MM.1S (cell line): ENCODE data around the gene CCNK.

Source experiments
- EZH2 ChIP-seq: fragments of 300-600 bp; sonication (generic); optimal IDR thresholded peaks from 2 replicates; pipeline ENCODE3; 2017; ENCODE audit warnings: low read depth, mild to moderate bottlenecking, antibody characterized with exemption, low read length, mixed read lengths
- EZH2phosphoT487 ChIP-seq: fragments of 300-600 bp; sonication (generic); IDR thresholded peaks from 2 replicates; pipeline ENCODE4 v1.6.1; 2018; ENCODE audit warnings: antibody characterized with exemption, low read length
- TF ChIP-seq, protein P1 (sequence below): fragments of 300-600 bp; sonication (generic); IDR thresholded peaks from 2 replicates; pipeline ENCODE4 v1.5.1; 2016; ENCODE audit warnings: antibody characterized with exemption, low read length, mixed read lengths

DNA sequence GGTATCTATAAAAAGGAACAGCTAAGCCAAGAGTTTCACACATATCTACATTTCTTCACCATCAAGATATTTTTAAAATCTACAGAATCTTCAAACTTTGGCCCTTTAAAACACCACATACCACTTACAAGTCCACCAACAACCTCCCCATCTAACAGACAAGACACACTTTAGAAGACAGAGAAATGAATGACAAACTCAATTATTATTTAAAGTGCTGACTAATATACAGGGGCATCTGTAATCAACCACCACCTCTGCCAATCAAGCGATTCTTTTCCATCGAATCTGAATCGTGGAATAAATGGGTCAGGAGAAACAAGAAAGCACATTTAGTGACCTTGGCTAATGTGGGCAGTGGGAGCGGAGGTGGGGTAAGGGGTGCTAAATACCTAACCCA lies 8.3 kb upstream of the CCNK start:
- TF ChIP-seq, protein P1, sequence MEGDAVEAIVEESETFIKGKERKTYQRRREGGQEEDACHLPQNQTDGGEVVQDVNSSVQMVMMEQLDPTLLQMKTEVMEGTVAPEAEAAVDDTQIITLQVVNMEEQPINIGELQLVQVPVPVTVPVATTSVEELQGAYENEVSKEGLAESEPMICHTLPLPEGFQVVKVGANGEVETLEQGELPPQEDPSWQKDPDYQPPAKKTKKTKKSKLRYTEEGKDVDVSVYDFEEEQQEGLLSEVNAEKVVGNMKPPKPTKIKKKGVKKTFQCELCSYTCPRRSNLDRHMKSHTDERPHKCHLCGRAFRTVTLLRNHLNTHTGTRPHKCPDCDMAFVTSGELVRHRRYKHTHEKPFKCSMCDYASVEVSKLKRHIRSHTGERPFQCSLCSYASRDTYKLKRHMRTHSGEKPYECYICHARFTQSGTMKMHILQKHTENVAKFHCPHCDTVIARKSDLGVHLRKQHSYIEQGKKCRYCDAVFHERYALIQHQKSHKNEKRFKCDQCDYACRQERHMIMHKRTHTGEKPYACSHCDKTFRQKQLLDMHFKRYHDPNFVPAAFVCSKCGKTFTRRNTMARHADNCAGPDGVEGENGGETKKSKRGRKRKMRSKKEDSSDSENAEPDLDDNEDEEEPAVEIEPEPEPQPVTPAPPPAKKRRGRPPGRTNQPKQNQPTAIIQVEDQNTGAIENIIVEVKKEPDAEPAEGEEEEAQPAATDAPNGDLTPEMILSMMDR: no peak
- TF ChIP-seq EZH2 (no peak), EZH2phosphoT487 (no peak)
